H1 (cell line): ENCODE results near the gene ALDH1L2. TPM values are rescaled to one million over a fixed set of nuclear protein-coding genes. Genes with fewer than 3 reads are reported as not detected.

Experiments used
- CTCF ChIA-PET: fragments of 300-600 bp; sonication (Branson Sonifier 250); formaldehyde crosslinking; loops from one replicate; lab custom pipeline; 2021; ENCODE audit not compliant: partially characterized antibody; lab: Charles Lee
- POLR2A ChIA-PET: fragments of 300-600 bp; sonication (Branson Sonifier 250); formaldehyde crosslinking; loops from one replicate; lab custom pipeline; 2021; ENCODE audit warnings: inconsistent platforms; ENCODE audit not compliant: partially characterized antibody; lab: Charles Lee
- DNase-seq, 2 experiments: peaks; one replicate each; pipeline versions ENCODE4 v3.0.0 to v3.0.0-alpha.2; 2010 to 2022; ENCODE audit warnings: low spot score in 2 of 2, low read depth in 1 of 2, mixed read lengths in 1 of 2
- FAIRE-seq: peaks from 2 replicates; lab custom pipeline; 2011; peaks lifted over from hg19 to GRCh38; lab: Jason Lieb, UNC
- H2AFZ ChIP-seq: 2 replicates; pipeline ENCODE4 v1.8.1; 2012; ENCODE audit warnings: low read length, inconsistent platforms
- H2AK5ac ChIP-seq: 2 replicates; pipeline ENCODE4 v1.6.1; 2013; ENCODE audit warnings: low read depth, low read length
- H2BK120ac ChIP-seq: replicated peaks from 2 replicates; pipeline ENCODE3; 2013; ENCODE audit warnings: low read depth, low read length, inconsistent platforms
- H2BK12ac ChIP-seq: 2 replicates; pipeline ENCODE4 v1.6.1; 2013; ENCODE audit warnings: low read depth, low read length
- H2BK15ac ChIP-seq: 2 replicates; pipeline ENCODE4 v1.6.1; 2013; ENCODE audit warnings: low read length
- H2BK20ac ChIP-seq: 2 replicates; pipeline ENCODE4 v1.6.1; 2013; ENCODE audit warnings: low read length
- H2BK5ac ChIP-seq: 2 replicates; pipeline ENCODE4 v1.6.1; 2013; ENCODE audit warnings: low read depth, low read length
- H3K14ac ChIP-seq: 2 replicates; pipeline ENCODE4 v1.6.1; 2013; ENCODE audit warnings: inconsistent platforms; ENCODE audit not compliant: insufficient read length
- H3K18ac ChIP-seq: 2 replicates; pipeline ENCODE4 v1.6.1; 2013; ENCODE audit warnings: low read length; ENCODE audit errors: extremely low read depth
- H3K23ac ChIP-seq: 2 replicates; pipeline ENCODE4 v1.6.1; 2013; ENCODE audit warnings: inconsistent platforms; ENCODE audit not compliant: insufficient read length
- H3K23me2 ChIP-seq: 2 replicates; pipeline ENCODE4 v1.6.1; 2013; ENCODE audit warnings: low read depth, low read length
- H3K27ac ChIP-seq: 2 replicates; pipeline ENCODE4 v1.6.1; 2011; ENCODE audit warnings: low read depth, low read length, inconsistent platforms
- H3K27me3 ChIP-seq, 4 experiments: replicated peaks in 1 of 4; 1 replicate in 1 of 4; 2 replicates in 3 of 4; pipeline versions ENCODE4 v1.6.1 to v1.8.1; 2011 to 2013; ENCODE audit warnings: low read length in 3 of 4, mild to moderate bottlenecking in 3 of 4, inconsistent platforms in 2 of 4, mixed read lengths in 2 of 4, moderate library complexity in 1 of 4; ENCODE audit not compliant: control insufficient read depth in 3 of 4, insufficient read depth in 3 of 4; ENCODE audit errors: extremely low read depth in 1 of 4
- H3K36me3 ChIP-seq, 4 experiments: 2 replicates each; pipeline versions ENCODE4 v1.6.1 to v1.8.1; 2011 to 2013; ENCODE audit warnings: mild to moderate bottlenecking in 4 of 4, low read length in 3 of 4, moderate library complexity in 2 of 4, control low read depth in 1 of 4, inconsistent platforms in 1 of 4; ENCODE audit not compliant: insufficient read depth in 4 of 4, control insufficient read depth in 2 of 4
- H3K4ac ChIP-seq: replicated peaks from 2 replicates; pipeline ENCODE3; 2013; ENCODE audit warnings: low read length, low read depth, mixed read lengths, inconsistent platforms; ENCODE audit not compliant: insufficient read length
- H3K4me1 ChIP-seq, 4 experiments: replicated peaks in 1 of 4; 1 replicate in 1 of 4; 2 replicates in 3 of 4; pipeline versions ENCODE4 v1.6.1 to v1.8.1; 2011 to 2013; ENCODE audit warnings: low read length in 3 of 4, inconsistent platforms in 2 of 4, mixed read lengths in 1 of 4; ENCODE audit not compliant: insufficient read depth in 4 of 4, control insufficient read depth in 3 of 4
- H3K4me2 ChIP-seq, 2 experiments: 2 replicates each; pipeline versions ENCODE4 v1.6.1 to v1.8.1; 2011 to 2013; ENCODE audit warnings: low read depth in 2 of 2, low read length in 2 of 2, control low read depth in 1 of 2, inconsistent platforms in 1 of 2, mild to moderate bottlenecking in 1 of 2; ENCODE audit not compliant: insufficient read depth in 1 of 2
- H3K4me3 ChIP-seq, 4 experiments: fragments of 200-600, 300-600 bp in 1 of 4; sonication (generic), shearing (Covaris generic), sonication (Bioruptor Twin) in 1 of 4; 2 replicates each; pipeline versions ENCODE4 v1.5.1 to v1.8.1; 2011 to 2016; ENCODE audit warnings: low read length in 4 of 4, low read depth in 3 of 4, control low read depth in 2 of 4, inconsistent platforms in 2 of 4, mild to moderate bottlenecking in 2 of 4, mixed read lengths in 1 of 4, moderate library complexity in 1 of 4; ENCODE audit not compliant: insufficient read depth in 2 of 4; ENCODE audit errors: extremely low read depth in 1 of 4
- H3K56ac ChIP-seq: replicated peaks from 2 replicates; pipeline ENCODE3; 2013; ENCODE audit warnings: low read depth, mild to moderate bottlenecking, mixed read lengths, low read length, inconsistent platforms; ENCODE audit not compliant: insufficient read length
- H3K79me1 ChIP-seq: 2 replicates; pipeline ENCODE4 v1.6.1; 2013; ENCODE audit warnings: low read depth, low read length, control low read depth
- H3K79me2 ChIP-seq, 2 experiments: 2 replicates each; pipeline versions ENCODE4 v1.6.1 to v1.8.1; 2012 to 2013; ENCODE audit warnings: low read length in 2 of 2, mild to moderate bottlenecking in 2 of 2, inconsistent platforms in 1 of 2; ENCODE audit not compliant: insufficient read depth in 2 of 2, control insufficient read depth in 1 of 2
- H3K9ac ChIP-seq, 4 experiments: replicated peaks in 1 of 4; 1 replicate in 1 of 4; 2 replicates in 3 of 4; pipeline versions ENCODE4 v1.6.1 to v1.8.1; 2011 to 2013; ENCODE audit warnings: low read depth in 3 of 4, low read length in 3 of 4, control low read depth in 2 of 4, mild to moderate bottlenecking in 2 of 4, moderate library complexity in 2 of 4, inconsistent platforms in 1 of 4; ENCODE audit errors: extremely low read depth in 1 of 4
- H3K9me3 ChIP-seq, 2 experiments: 2 replicates each; pipeline versions ENCODE4 v1.6.1 to v1.8.1; 2012 to 2013; ENCODE audit warnings: mild to moderate bottlenecking in 2 of 2, moderate library complexity in 2 of 2, control low read depth in 1 of 2, inconsistent platforms in 1 of 2, low read depth in 1 of 2, low read length in 1 of 2, mixed read lengths in 1 of 2; ENCODE audit not compliant: insufficient read depth in 2 of 2
- H4K20me1 ChIP-seq, 2 experiments: replicated peaks in 1 of 2; 2 replicates each; pipeline versions ENCODE3 to v1.8.1; 2011 to 2013; ENCODE audit warnings: inconsistent platforms in 2 of 2, low read length in 2 of 2, mild to moderate bottlenecking in 1 of 2; ENCODE audit not compliant: insufficient read depth in 2 of 2, control insufficient read depth in 1 of 2
- H4K5ac ChIP-seq: 2 replicates; pipeline ENCODE4 v1.6.1; 2013; ENCODE audit warnings: low read length, low read depth, mixed read lengths, inconsistent platforms; ENCODE audit not compliant: insufficient read length
- H4K8ac ChIP-seq: 2 replicates; pipeline ENCODE4 v1.8.0; 2013; ENCODE audit warnings: mild to moderate bottlenecking, moderate library complexity, low read length, inconsistent platforms; ENCODE audit not compliant: insufficient read depth; ENCODE audit errors: extremely low read depth
- H4K91ac ChIP-seq: replicated peaks from 2 replicates; pipeline ENCODE3; 2013; ENCODE audit warnings: low read length, mixed read lengths, inconsistent platforms; ENCODE audit not compliant: insufficient read length
- NANOG ChIP-seq: IDR thresholded peaks from 2 replicates; pipeline ENCODE4 v1.6.1; 2011; ENCODE audit warnings: low read length, low read depth, mild to moderate bottlenecking, inconsistent platforms; ENCODE audit not compliant: insufficient read depth, poor library complexity, severe bottlenecking
- SIX5 ChIP-seq: IDR thresholded peaks from 2 replicates; pipeline ENCODE4 v1.6.1; 2011; ENCODE audit warnings: mild to moderate bottlenecking, low read depth, low read length
- WGBS, 2 experiments: shearing (Covaris generic) in 1 of 2; methylation state at CpG; one replicate each; pipeline versions ENCODE4 v1.1.6 to v1.1.7; 2013 to 2015; ENCODE audit warnings: low lambda C conversion rate in 2 of 2, mixed read lengths in 2 of 2, inconsistent platforms in 1 of 2, low coverage in 1 of 2, missing lambda C conversion rate in 1 of 2; ENCODE audit not compliant: insufficient replicate concordance in 2 of 2, insufficient coverage in 1 of 2, insufficient read length in 1 of 2; ENCODE audit errors: extremely low coverage in 1 of 2, missing lambda C conversion rate in 1 of 2; 5-methylcytosine and 5-hydroxymethylcytosine counted together
- polyA plus RNA-seq, 7 experiments: library from polyadenylated mRNA; depleted of rRNA in 3 of 7; stranded (reverse) in 5 of 7; unstranded in 2 of 7; fragments of >200 nt in 5 of 7; fragments of 200-250 nt in 2 of 7; gene quantifications; 1 replicate in 5 of 7; 2 replicates in 1 of 7; 4 replicates in 1 of 7; pipeline versions ENCODE4 v1.2.1 to v1.2.3, GENCODE V29; 2011 to 2013; ENCODE audit warnings: missing spikeins in 2 of 7, mixed read lengths in 2 of 7
- total RNA-seq: library from RNA; stranded (reverse); fragmentation: NEBNext Ultra II Directional; extraction: Animal tissue kit (Norgen Biotek cat#: 25700); gene quantifications from 2 replicates; pipeline ENCODE4 v1.2.1, GENCODE V29; 2021

ALDH1L2 gene
- total and polyA plus RNA-seq, 2 of the 8 experiments (the other 6 are each of a cell fraction or from before 2014, with no cell fraction given): 3.7 to 7.2 TPM

- H2AK5ac ChIP-seq: no peak overlapping the region
- TF ChIP-seq SIX5: no peak
- TF ChIP-seq NANOG: no peak
- H3K4ac ChIP-seq: no peak overlapping the region
- no peak overlapping the region for H3K9ac ChIP-seq
- no peak overlapping the region for H2BK12ac ChIP-seq
- no peak overlapping the region for H2BK5ac ChIP-seq
- no peak overlapping the region for H2AFZ ChIP-seq
- no peak overlapping the region for H3K56ac ChIP-seq
- H4K91ac ChIP-seq: no peak overlapping the region
- H4K5ac ChIP-seq: no peak overlapping the region
- peaks cover 3 to 43% of the 10 kb centered on the region in 2 experiments; a peak in 3 of 4 replicates for H3K79me2 ChIP-seq
- FAIRE-seq (no peak), DNase-seq (no peak)
- H3K18ac ChIP-seq: no peak overlapping the region
- CTCF ChIA-PET: interaction anchor here (1.9 kb wide), 1 partner anchor 12 kb away, joined by 4 read pairs; no protein-coding TSS in a partner anchor
- H2BK20ac ChIP-seq: no peak overlapping the region
- no peak overlapping the region for H3K27ac ChIP-seq
- H3K36me3 ChIP-seq: peaks cover 16 to 77% (median 48%) of the 10 kb centered on the region in 4 experiments
- H2BK15ac ChIP-seq: no peak overlapping the region
- POLR2A ChIA-PET: no interaction called here
- no peak overlapping the region for H3K4me3 ChIP-seq
- H3K4me2 ChIP-seq: no peak overlapping the region
- peaks cover 0 to 4% of the 10 kb centered on the region in 2 experiments for H4K20me1 ChIP-seq
- peaks cover 5% of the 10 kb centered on the region; the same call in 1 of the 2 replicates for H3K23me2 ChIP-seq
- H3K79me1 ChIP-seq: peaks cover 4% of the 10 kb centered on the region
- H3K9me3 ChIP-seq: no peaks in the 10 kb centered on the region
- H3K27me3 ChIP-seq: no peaks in the 10 kb centered on the region
- H4K8ac ChIP-seq: no peak overlapping the region
- peaks cover 0 to 6% (median 3%) of the 10 kb centered on the region in 4 experiments; a peak in 3 of 7 replicates for H3K4me1 ChIP-seq
- no peak overlapping the region for H3K23ac ChIP-seq
- no peak overlapping the region for H2BK120ac ChIP-seq
- 89% methylated on average over 3 of the region's 3 CpGs; no CpG with 5 or more reads in 1 of the 2 experiments for WGBS, 2 experiments
- no peak overlapping the region for H3K14ac ChIP-seq
Observed at GRCh38 chr12:104991565-104992128, 92.6 kb downstream of the ALDH1L2 start.
